22Rv1 (cell line): ENCODE measurements around the gene EXOSC5.

Experiments used
- H3K27ac ChIP-seq: fragments of 450-650 bp; 2 replicates; pipeline ENCODE4 v1.5.1; 2017
- ZFX ChIP-seq: fragments of 450-650 bp; IDR thresholded peaks from 2 replicates; pipeline ENCODE4 v1.6.1; 2017; ENCODE audit warnings: antibody characterized with exemption, borderline replicate concordance
- TF ChIP-seq, protein P1 (sequence below): fragments of 450-650 bp; IDR thresholded peaks from 2 replicates; pipeline ENCODE4 v1.5.1; 2017; ENCODE audit warnings: mild to moderate bottlenecking

EXOSC5 gene

DNA sequence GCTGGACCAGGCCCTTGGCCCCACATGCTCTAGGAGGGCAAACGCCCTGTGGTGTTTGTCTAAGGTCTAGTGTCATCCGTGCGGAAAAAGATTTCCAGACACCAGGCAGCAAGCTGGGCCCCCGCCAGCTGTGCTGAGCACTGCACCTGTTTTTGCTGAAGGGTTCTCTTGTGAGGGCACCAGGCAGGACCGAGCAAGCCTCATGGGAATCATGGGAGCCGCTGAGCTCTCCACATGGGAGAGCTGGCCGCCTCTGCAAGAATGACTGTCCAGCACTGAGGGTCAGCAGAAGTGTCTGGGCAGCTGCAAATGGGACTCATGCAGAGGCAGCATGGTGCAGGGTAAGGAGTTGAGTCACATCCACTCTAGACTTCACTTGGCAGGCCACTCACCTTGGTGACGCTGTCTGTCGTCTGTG is 18.0 kb upstream of the EXOSC5 start:
- TF ChIP-seq ZFX, result no peak
- TF ChIP-seq, protein P1, sequence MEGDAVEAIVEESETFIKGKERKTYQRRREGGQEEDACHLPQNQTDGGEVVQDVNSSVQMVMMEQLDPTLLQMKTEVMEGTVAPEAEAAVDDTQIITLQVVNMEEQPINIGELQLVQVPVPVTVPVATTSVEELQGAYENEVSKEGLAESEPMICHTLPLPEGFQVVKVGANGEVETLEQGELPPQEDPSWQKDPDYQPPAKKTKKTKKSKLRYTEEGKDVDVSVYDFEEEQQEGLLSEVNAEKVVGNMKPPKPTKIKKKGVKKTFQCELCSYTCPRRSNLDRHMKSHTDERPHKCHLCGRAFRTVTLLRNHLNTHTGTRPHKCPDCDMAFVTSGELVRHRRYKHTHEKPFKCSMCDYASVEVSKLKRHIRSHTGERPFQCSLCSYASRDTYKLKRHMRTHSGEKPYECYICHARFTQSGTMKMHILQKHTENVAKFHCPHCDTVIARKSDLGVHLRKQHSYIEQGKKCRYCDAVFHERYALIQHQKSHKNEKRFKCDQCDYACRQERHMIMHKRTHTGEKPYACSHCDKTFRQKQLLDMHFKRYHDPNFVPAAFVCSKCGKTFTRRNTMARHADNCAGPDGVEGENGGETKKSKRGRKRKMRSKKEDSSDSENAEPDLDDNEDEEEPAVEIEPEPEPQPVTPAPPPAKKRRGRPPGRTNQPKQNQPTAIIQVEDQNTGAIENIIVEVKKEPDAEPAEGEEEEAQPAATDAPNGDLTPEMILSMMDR, result no peak
- no peak overlapping the region for H3K27ac ChIP-seq

DNA sequence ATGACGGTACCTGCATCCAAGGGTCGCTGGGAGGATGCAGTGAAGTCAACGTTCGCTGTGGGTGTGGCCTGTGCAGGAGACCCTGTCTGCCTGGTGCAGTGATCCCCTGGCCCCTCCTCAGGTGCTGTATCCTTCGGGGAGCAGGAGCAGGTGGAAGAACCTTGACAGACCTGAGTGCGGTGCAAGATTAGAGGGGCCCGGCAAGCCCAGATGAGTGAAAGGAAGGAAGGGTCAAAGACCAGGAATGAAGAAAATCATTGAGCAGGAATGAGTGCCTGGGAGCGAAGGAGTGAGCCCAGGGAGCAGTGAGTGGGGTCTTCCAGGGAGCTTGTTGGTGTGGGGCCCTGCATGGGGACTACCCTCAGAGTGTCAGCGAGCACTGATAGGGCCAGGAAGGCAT is 17.3 kb upstream of the EXOSC5 start:
- TF ChIP-seq ZFX, result no peak
- TF ChIP-seq, protein P1, result no peak
- no peak overlapping the region for H3K27ac ChIP-seq

DNA sequence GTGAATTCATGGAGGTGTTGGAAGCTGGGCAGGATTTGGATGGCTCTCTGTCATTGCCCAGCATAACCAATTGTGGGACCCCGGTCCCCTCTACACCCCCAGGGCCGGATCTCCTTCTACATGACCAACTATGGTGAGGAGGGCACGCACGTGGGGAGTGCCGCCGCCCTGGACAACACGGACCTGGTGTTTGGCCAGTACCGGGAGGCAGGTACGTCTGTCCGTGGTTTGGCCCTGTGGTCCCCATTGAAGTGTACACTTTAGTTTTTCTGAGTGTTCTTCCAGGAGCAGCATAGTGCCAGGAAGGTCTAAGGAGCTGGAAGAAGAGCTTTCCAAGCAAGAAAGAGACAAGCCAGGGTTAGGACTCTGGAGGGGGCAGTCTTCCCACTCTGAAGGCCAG is 16.8 kb upstream of the EXOSC5 start:
- no peak overlapping the region for H3K27ac ChIP-seq
- TF ChIP-seq, protein P1, result no peak
- TF ChIP-seq ZFX, result no peak

DNA sequence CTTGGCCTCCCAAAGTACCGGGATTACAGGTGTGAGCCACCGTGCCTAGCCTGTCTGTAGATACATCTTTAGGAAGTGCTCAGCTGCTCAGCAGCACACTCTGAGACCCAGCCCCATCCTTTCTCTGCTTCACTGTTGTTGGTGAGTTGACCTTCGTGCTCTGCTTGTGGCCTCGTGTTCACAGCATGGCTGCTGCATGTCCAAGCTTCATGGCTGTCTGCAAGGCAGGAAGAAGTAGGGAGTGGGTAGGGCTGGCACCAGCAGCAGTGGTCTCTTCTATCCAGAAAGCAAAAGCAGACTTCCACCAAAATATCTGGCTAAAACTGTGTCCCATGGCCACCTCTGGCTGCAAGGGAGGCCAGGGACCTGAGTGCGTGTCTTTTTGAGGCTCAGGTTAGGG is 15.8 kb upstream of the EXOSC5 start:
- no peak for TF ChIP-seq ZFX
- TF ChIP-seq, protein P1, result no peak
- no peak overlapping the region for H3K27ac ChIP-seq

DNA sequence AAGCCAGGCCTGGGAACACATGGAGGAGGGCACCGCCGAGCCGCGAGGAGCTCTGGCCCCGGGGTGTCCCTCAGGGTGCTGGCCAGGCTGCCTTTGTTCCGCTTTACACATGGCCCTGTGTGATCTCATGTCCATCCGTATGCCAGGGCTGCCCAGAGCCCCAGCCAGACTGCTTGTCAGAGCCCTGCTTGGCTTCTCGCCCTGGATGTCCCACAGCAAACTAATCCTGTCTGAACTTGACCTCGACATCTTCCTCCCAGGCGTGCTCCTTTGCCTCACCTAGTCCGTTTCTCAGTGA is 14.8 kb upstream of the EXOSC5 start:
- no peak for TF ChIP-seq ZFX
- TF ChIP-seq, protein P1, result no peak
- no peak overlapping the region for H3K27ac ChIP-seq

DNA sequence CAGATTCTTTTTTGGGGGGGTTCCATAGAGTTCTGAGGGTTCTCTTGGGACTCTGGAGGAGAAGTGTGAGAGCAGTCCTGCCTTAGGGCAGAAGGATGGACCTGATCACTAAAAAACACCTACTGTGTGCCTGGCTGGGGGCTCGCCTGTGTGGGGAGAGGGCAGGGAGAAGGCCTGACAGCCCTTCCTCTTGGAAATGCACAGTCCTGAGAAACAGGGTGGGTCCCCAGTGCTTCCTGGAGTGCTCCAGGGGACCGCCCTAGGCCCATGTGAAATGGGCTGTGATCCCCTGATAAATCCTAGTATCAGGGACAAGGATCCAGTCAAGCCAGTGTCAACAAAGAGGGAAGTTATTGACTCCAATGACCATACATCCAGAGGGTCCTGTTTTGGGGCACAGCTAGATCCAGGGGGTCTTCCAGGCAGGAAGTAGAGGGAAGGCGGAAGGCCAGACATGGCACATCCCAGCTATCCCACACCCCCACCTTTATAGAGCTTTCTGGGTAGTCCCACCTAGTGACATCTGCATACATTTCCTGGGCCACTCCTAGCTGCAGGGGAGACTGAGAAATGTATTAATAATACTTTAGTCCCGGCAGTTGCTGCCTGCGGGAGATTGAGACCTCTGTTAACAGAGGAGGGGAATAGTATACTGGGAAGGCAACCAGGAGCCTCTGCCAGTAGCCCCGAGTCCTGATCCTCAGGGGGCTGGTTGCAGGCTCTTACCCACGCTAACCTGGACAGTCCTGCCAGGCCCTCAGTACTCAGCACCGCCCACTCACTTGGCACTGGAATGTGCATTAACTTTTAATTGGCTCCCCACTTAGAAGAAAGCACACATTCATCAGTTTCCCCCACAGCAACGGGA is 14.2 kb upstream of the EXOSC5 start:
- H3K27ac ChIP-seq, result no peak overlapping the region
- no peak for TF ChIP-seq ZFX
- TF ChIP-seq, protein P1, result no peak

DNA sequence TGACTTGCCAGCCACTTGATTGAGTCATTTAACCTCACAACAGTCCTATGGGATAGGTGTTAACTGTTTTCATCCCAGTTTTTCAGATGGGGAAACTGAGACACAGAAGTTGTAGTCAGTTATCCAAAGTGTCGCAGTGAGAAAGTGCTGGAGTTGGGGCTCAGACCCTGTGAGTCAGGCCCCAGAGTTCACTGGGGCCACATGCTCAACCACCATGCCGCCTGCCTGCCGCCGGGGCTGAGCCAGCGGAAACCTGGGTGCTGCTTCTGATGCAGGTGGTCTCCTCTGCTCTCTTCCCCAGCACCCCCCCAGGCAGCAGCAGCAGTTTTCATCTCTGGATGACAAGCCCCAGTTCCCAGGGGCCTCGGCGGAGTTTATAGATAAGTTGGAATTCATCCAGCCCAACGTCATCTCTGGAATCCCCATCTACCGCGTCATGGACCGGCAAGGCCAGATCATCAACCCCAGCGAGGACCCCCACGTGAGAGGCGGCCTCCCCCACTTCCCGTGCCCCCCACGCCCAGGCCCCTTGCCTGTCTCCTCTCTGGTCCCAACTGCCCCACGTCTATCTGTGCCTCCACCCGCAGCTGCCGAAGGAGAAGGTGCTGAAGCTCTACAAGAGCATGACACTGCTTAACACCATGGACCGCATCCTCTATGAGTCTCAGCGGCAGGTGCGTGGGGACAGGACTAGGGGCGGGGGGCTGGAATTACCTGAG is 13.3 kb upstream of the EXOSC5 start:
- H3K27ac ChIP-seq, result no peak overlapping the region
- TF ChIP-seq ZFX, result no peak
